GM18499 (cell line): ENCODE results near the gene CTIF.

ENCODE experiments used
- ATAC-seq: cut with Tn5 transposase; IDR thresholded peaks from one replicate; pipeline ENCODE4 v1.9.1; 2021; ENCODE audit warnings: moderate number of reproducible peaks; ENCODE audit not compliant: insufficient read depth, unreplicated experiment

The CTIF gene

GRCh38 chr18:48736321-48737260, 197.8 kb downstream of the CTIF start:
- no peak for ATAC-seq

GRCh38 chr18:48739266-48740067, 200.6 kb downstream of the CTIF start:
- ATAC-seq: no peak

- ATAC-seq: no peak
Observed at GRCh38 chr18:48740068-48740440, 201.2 kb downstream of the CTIF start.

- no peak for ATAC-seq
Observed at GRCh38 chr18:48740851-48741485, 202.1 kb downstream of the CTIF start.

GRCh38 chr18:48741866-48742265, 203.0 kb downstream of the CTIF start:
- no peak for ATAC-seq

GRCh38 chr18:48742304-48742703, 203.5 kb downstream of the CTIF start:
- no peak for ATAC-seq

GRCh38 chr18:48742706-48743475, 204.1 kb downstream of the CTIF start:
- no peak for ATAC-seq

- no peak for ATAC-seq
Observed at GRCh38 chr18:48743886-48744285, 205.1 kb downstream of the CTIF start.

GRCh38 chr18:48745293-48745692, 206.5 kb downstream of the CTIF start:
- ATAC-seq: no peak

GRCh38 chr18:48749768-48750167, 210.9 kb downstream of the CTIF start:
- no peak for ATAC-seq

- no peak for ATAC-seq
Observed at GRCh38 chr18:48750485-48751175, 211.8 kb downstream of the CTIF start.

- no peak for ATAC-seq
Observed at GRCh38 chr18:48751727-48752468, 213.1 kb downstream of the CTIF start.

GRCh38 chr18:48752478-48752877, 213.6 kb downstream of the CTIF start:
- no peak for ATAC-seq

GRCh38 chr18:48752928-48753327, 214.1 kb downstream of the CTIF start:
- ATAC-seq: no peak

GRCh38 chr18:48753691-48754090, 214.9 kb downstream of the CTIF start:
- ATAC-seq: no peak

- ATAC-seq: no peak
Observed at GRCh38 chr18:48754559-48754958, 215.7 kb downstream of the CTIF start.

GRCh38 chr18:48754993-48755473, 216.2 kb downstream of the CTIF start:
- no peak for ATAC-seq

GRCh38 chr18:48756511-48757226, 217.8 kb downstream of the CTIF start:
- ATAC-seq: no peak
